ENCODE results near the gene PARP12.

The PARP12 gene

DNA sequence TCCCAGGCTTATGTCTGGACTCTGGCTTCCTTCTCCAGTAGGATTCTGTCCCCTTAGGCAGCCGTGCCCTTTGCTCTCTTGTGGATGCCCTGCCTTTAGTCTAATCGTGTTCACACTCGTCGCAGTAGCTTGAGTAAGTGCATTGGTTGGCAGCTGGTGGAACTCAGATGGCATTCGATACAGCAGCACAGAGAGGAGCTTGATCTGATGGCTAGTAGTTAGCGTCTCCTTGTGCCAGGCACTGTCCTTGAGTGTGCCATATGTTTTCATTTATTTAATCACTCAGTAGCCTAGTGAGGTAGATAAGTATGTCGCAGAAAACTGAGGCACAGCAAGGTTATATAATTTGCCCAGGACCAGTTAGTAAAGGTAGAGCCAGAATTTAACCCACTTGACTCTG, 18.2 kb upstream of the PARP12 start:
- TF ChIP-seq EP300 (IDR thresholded peaks at IDR 0.05; ENCODE audit: borderline replicate concordance) (no peak), EGR1 (IDR thresholded peaks at IDR 0.05) (no peak), TEAD4 (IDR thresholded peaks at IDR 0.05) (no peak)

- no peak for TF ChIP-seq EGR1 (IDR thresholded peaks at IDR 0.05)
- TF ChIP-seq NFIC (IDR thresholded peaks at IDR 0.05), result no peak
- no peak for TF ChIP-seq FOXM1 (IDR thresholded peaks at IDR 0.05; ENCODE audit: borderline replicate concordance, low read depth)
- TF ChIP-seq, protein P1, sequence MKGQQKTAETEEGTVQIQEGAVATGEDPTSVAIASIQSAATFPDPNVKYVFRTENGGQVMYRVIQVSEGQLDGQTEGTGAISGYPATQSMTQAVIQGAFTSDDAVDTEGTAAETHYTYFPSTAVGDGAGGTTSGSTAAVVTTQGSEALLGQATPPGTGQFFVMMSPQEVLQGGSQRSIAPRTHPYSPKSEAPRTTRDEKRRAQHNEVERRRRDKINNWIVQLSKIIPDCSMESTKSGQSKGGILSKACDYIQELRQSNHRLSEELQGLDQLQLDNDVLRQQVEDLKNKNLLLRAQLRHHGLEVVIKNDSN (IDR thresholded peaks at IDR 0.05), result no peak
Measured at GRCh38 chr7:140079121-140079536, 16.4 kb upstream of the PARP12 start.

- TF ChIP-seq FOXM1 (IDR thresholded peaks at IDR 0.05; ENCODE audit: borderline replicate concordance, low read depth) (no peak), NFIC (IDR thresholded peaks at IDR 0.05) (no peak), EP300 (IDR thresholded peaks at IDR 0.05; ENCODE audit: borderline replicate concordance) (no peak)
- TF ChIP-seq, protein P2, sequence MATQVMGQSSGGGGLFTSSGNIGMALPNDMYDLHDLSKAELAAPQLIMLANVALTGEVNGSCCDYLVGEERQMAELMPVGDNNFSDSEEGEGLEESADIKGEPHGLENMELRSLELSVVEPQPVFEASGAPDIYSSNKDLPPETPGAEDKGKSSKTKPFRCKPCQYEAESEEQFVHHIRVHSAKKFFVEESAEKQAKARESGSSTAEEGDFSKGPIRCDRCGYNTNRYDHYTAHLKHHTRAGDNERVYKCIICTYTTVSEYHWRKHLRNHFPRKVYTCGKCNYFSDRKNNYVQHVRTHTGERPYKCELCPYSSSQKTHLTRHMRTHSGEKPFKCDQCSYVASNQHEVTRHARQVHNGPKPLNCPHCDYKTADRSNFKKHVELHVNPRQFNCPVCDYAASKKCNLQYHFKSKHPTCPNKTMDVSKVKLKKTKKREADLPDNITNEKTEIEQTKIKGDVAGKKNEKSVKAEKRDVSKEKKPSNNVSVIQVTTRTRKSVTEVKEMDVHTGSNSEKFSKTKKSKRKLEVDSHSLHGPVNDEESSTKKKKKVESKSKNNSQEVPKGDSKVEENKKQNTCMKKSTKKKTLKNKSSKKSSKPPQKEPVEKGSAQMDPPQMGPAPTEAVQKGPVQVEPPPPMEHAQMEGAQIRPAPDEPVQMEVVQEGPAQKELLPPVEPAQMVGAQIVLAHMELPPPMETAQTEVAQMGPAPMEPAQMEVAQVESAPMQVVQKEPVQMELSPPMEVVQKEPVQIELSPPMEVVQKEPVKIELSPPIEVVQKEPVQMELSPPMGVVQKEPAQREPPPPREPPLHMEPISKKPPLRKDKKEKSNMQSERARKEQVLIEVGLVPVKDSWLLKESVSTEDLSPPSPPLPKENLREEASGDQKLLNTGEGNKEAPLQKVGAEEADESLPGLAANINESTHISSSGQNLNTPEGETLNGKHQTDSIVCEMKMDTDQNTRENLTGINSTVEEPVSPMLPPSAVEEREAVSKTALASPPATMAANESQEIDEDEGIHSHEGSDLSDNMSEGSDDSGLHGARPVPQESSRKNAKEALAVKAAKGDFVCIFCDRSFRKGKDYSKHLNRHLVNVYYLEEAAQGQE (IDR thresholded peaks at IDR 0.05; ENCODE audit: low read depth), result no peak
Measured at GRCh38 chr7:140078392-140078791, 15.6 kb upstream of the PARP12 start.

- TF ChIP-seq, protein P1 (IDR thresholded peaks at IDR 0.05), result no peak
- TF ChIP-seq CREB1 (IDR thresholded peaks at IDR 0.05; ENCODE audit: low read depth), result no peak
- no peak for TF ChIP-seq RAD21 (IDR thresholded peaks at IDR 0.05; ENCODE audit: low read depth)
- TF ChIP-seq NFIC (IDR thresholded peaks at IDR 0.05), result no peak
- no peak for TF ChIP-seq EP300 (IDR thresholded peaks at IDR 0.05; ENCODE audit: borderline replicate concordance)
- TF ChIP-seq TAF1 (IDR thresholded peaks at IDR 0.05; ENCODE audit: low read depth), result no peak
Measured at GRCh38 chr7:140074780-140075179, 12.0 kb upstream of the PARP12 start.

DNA sequence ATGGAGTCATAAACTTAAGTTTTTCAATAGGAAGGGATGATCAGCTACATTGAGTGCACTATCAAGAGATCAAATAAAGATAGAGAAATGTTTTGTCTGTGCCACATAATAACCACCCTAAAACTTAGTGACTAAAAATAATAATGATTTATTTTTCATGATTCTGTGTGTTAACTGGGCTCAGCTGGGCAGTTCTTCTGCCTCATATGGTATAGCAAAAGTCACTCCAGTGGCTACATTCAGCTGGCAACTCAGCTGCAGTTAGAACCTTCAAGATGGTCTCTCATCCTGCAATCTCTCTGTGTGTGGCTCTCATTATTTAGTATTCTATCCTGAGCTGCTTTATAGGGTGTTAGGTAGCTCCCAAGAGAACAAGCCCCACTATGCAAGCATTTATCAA, 7.8 kb upstream of the PARP12 start:
- TF ChIP-seq TEAD4 (IDR thresholded peaks at IDR 0.05) (no peak), NFIC (IDR thresholded peaks at IDR 0.05) (no peak), YY1 (IDR thresholded peaks at IDR 0.05; ENCODE audit: low read depth) (no peak), FOXM1 (IDR thresholded peaks at IDR 0.05; ENCODE audit: borderline replicate concordance, low read depth) (no peak)

GRCh38 chr7:140069298-140069949, 6.7 kb upstream of the PARP12 start:
- TF ChIP-seq YY1 (IDR thresholded peaks at IDR 0.05; ENCODE audit: low read depth), result no peak
- TF ChIP-seq RAD21 (IDR thresholded peaks at IDR 0.05; ENCODE audit: low read depth), result no peak
- TF ChIP-seq, protein P2 (IDR thresholded peaks at IDR 0.05; ENCODE audit: low read depth), result no peak
- no peak for TF ChIP-seq TEAD4 (IDR thresholded peaks at IDR 0.05)
- no peak for TF ChIP-seq EP300 (IDR thresholded peaks at IDR 0.05; ENCODE audit: borderline replicate concordance)
- TF ChIP-seq ZBTB7A (IDR thresholded peaks at IDR 0.05; ENCODE audit: low read depth), result no peak
- TF ChIP-seq TCF12 (IDR thresholded peaks at IDR 0.05; ENCODE audit: low read depth), result no peak
- TF ChIP-seq EGR1 (IDR thresholded peaks at IDR 0.05), result no peak
- TF ChIP-seq FOXM1 (IDR thresholded peaks at IDR 0.05; ENCODE audit: borderline replicate concordance, low read depth), result no peak
- TF ChIP-seq TAF1 (IDR thresholded peaks at IDR 0.05; ENCODE audit: low read depth), result no peak
- no peak for TF ChIP-seq NFIC (IDR thresholded peaks at IDR 0.05)
- no peak for TF ChIP-seq CEBPB (IDR thresholded peaks at IDR 0.05)
- TF ChIP-seq, protein P1 (IDR thresholded peaks at IDR 0.05), result no peak
- TF ChIP-seq CREB1 (IDR thresholded peaks at IDR 0.05; ENCODE audit: low read depth), result no peak
- TF ChIP-seq, protein P3, sequence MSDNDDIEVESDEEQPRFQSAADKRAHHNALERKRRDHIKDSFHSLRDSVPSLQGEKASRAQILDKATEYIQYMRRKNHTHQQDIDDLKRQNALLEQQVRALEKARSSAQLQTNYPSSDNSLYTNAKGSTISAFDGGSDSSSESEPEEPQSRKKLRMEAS (IDR thresholded peaks at IDR 0.05), result no peak

GRCh38 chr7:140068033-140068432, 5.3 kb upstream of the PARP12 start:
- TF ChIP-seq NFIC (IDR thresholded peaks at IDR 0.05), result no peak
- TF ChIP-seq, protein P2 (IDR thresholded peaks at IDR 0.05; ENCODE audit: low read depth), result no peak
